ENCODE results near the gene SLC22A7. TPM values are rescaled to one million over a fixed set of nuclear protein-coding genes. Genes with fewer than 3 reads are reported as not detected.

The SLC22A7 gene
- total RNA-seq, 2 experiments from 2014 or later = not detected

Other genes with a start within 250 kb of the SLC22A7 start
- gene CUL7, start 244.4 kb upstream of the SLC22A7 start, total RNA-seq = 10 to 100 TPM in 1 of 2 experiments, 1 to 10 TPM in 1; 9.3 to 10.2 TPM
- 100 to 1,000 TPM; 112 to 113 TPM for gene MRPL2, start 238.8 kb upstream of the SLC22A7 start, total RNA-seq
- gene KLC4, start 238.6 kb upstream of the SLC22A7 start, total RNA-seq = 1 to 10 TPM; 9.5 to 10.0 TPM
- gene PTK7, start 221.9 kb upstream of the SLC22A7 start, total RNA-seq = 1 to 10 TPM; 3.3 to 3.9 TPM
- 10 to 100 TPM; 49.1 to 49.9 TPM for gene SRF, start 127.0 kb upstream of the SLC22A7 start, total RNA-seq
- 10 to 100 TPM; 31.3 to 31.5 TPM for gene CUL9, start 116.1 kb upstream of the SLC22A7 start, total RNA-seq
- gene DNPH1, start 68.8 kb upstream of the SLC22A7 start, total RNA-seq = 10 to 100 TPM; 55.8 to 56.1 TPM
- gene TTBK1, start 54.8 kb upstream of the SLC22A7 start, total RNA-seq = under 1 TPM; 0.12 to 0.14 TPM
- 1 to 10 TPM; 1.4 to 1.5 TPM for gene CRIP3, start 10.6 kb downstream of the SLC22A7 start, total RNA-seq
- gene ZNF318, start 71.4 kb downstream of the SLC22A7 start, total RNA-seq = 10 to 100 TPM in 1 of 2 experiments, 1 to 10 TPM in 1; 10.0 to 10.1 TPM
- gene ABCC10, start 129.3 kb downstream of the SLC22A7 start, total RNA-seq = 10 to 100 TPM; 22.9 to 24.3 TPM
- gene DLK2, start 157.3 kb downstream of the SLC22A7 start, total RNA-seq = under 1 TPM; 0.78 to 0.93 TPM
- 10 to 100 TPM; 36.5 to 37.2 TPM for gene TJAP1, start 179.3 kb downstream of the SLC22A7 start, total RNA-seq
- under 1 TPM; 0.10 TPM for gene LRRC73, start 212.1 kb downstream of the SLC22A7 start, total RNA-seq
- gene YIPF3, start 218.7 kb downstream of the SLC22A7 start, total RNA-seq = 10 to 100 TPM; 38.1 to 38.2 TPM
- 10 to 100 TPM; 87.6 to 99.1 TPM for gene POLR1C, start 218.8 kb downstream of the SLC22A7 start, total RNA-seq